ENCODE results near the gene ENTPD2.

Gene ENTPD2

DNA sequence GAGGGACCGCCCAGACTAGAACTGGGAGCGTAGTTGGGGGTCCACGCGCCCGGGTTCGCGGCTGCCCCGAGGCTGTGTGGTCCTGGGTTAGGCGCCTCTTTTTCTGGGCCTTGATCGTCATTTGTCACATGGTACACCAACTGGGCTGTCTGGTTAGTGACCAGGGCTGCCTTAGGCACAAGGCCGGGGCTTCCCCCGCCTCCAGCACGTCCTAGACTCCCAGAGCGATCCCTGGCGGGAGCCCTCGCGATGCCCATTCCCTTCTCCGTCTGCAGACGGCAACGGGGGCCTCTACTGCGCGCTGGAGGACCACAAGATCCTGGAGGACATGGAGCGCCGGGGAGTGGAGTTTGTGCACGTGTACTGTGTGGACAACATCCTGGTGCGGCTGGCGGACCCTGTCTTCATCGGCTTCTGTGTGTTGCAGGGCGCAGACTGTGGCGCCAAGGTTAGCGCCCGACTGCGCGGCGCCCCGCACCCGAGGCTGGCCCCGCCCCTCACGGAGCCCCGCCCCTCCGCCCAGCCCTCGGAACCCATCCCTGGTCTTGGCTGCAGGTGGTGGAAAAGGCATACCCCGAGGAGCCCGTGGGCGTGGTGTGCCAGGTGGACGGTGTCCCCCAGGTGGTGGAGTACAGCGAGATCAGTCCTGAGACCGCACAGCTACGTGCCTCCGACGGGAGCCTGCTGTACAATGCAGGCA lies 25.0 kb upstream of the ENTPD2 start:
- no peak for DNase-seq

DNA sequence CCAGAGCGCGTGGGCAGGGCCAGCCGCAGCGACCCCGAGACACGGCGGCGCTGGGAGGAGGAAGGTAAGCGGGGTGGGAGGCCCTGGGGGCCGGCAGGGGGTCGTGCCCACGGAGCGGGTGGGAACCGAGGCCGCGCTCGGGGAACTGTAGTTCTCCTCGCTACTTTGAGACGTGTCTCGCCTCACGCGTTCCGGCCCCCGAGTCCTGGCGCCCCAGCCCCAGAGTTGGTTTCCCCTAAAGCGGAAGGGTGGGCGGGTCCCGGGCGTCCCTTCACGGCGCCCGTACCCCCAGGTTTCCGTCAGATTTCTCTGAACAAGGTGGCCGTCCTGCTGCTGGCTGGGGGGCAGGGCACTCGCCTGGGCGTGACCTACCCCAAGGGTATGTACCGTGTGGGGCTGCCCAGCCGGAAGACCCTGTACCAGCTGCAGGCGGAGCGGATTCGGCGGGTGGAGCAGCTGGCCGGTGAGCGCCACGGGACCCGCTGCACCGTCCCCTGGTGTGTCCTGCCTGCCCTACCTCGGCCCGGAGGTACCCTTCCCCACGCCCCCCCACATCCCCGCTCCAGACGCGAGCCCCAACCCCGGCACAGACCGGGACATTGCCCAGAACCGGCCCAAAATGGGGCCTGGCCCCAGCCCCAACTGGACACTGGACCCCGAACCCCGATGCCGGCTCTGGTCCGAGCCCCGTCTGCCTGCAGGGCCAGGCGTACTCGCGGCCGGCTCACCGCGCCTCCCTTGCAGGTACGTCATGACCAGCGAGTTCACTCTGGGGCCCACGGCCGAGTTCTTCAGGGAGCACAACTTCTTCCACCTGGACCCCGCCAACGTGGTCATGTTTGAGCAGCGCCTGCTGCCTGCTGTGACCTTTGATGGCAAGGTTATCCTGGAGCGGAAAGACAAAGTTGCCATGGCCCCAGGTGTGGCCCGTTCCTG lies 24.2 kb upstream of the ENTPD2 start:
- no peak for DNase-seq

DNA sequence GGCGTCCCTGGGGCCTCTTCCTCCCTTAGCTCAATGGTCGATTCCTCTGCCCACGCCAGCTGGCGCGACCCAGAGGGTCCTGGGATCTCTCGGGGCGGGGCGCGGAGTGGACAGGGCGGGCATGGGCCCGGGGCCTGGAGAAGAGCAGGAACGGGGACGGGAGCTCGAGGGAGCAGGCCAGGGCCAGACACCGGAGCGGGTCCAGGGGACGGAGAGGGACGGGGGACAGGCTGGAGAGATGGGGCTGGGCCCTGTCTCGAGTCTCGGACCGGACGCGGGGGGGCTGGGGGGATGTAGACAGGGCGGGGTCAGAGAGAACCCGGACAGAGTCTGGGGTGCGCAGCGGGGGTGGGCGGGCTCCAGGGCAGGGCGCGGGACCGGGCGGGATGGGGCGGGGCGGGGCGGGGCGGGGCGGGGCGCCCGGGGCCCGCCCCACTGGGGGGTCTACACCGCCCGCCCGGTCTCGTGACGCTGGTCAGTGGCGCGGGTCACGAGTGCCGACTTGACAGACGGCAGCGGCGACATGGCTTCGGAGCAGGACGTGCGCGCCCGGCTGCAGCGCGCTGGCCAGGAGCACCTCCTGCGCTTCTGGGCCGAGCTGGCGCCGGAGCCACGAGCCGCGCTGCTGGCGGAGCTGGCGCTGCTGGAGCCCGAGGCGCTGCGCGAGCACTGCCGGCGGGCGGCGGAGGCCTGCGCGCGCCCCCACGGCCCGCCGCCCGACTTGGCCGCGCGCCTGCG lies 23.3 kb upstream of the ENTPD2 start, which contains the start of gene UAP1L1:
TSS of gene UAP1L1 (plus strand) at position 508 of the 738 bp plus-strand sequence. CDS start at position 524, 16 bp downstream.
- no peak for DNase-seq

DNA sequence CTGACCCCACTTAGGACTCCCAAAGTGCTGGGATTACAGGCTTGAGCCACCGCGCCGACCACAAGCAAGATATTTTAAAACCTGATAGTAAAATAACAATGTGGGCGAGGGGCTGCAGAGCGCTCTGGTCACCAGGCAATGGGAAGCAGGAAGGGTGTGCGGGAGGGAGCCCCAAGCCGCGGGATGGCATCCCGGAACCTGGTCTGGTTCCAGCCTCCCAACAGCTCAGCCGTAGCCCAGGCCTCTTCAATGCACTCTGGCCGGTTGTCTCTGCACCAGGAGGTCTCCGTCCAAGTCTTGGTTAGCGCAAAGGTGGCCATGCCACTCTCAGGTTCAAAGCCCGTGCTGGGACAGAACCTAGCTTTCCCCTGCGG lies 22.8 kb upstream of the ENTPD2 start:
- DNase-seq: no peak

DNA sequence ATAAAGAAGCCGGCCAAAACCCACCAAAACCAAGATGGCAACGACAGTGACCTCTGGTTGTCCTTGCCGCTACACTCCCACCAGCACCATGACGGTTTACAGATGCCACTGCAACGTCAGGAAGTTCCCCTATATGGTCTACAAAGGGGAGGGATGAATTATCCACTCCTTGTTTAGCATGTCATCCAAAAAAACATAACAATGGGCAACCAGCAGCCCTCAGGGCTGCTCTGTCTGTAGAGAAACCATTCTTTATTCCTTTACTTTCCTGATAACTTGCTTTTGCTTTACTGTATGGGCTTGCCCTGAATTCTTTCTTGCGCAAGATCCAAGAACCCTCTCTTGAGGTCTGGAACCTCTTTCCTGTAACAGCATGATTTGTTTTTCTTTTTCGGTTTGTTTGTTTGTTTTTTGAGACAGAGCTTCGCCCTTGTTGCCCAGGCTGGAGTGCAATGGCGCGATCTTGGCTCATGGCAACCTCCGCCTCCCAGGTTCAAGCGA lies 21.5 kb upstream of the ENTPD2 start:
- no peak for DNase-seq

DNA sequence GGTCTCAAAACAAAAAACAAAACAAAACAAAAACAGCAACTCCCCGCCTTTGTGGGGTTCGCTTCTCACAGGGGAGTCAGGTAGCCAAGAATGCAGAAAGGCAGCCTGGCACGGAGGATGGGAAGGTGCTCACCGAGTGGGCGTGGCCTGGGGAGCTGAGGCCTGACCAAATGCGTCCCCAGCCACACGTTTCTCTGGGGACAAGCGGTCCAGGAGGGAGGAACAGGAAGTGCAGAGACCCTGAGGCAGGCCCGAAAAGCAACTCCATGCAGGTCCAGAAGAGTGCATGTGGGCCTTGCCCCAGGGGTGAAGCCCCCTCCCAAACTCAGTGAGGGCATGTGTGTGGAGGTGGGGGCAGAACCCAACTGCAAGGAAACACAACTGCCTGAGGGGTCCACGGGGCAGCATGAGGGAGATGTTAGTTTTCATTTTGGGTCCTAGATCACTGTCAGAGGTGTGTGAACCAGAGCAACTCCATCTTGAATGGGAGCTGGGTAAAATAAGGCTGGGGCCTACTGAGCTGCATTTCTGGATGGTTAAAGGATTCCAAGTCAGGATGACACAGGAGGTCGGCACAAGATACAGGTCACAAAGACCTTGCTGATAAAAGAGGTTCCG lies 20.9 kb upstream of the ENTPD2 start:
- DNase-seq: no peak

DNA sequence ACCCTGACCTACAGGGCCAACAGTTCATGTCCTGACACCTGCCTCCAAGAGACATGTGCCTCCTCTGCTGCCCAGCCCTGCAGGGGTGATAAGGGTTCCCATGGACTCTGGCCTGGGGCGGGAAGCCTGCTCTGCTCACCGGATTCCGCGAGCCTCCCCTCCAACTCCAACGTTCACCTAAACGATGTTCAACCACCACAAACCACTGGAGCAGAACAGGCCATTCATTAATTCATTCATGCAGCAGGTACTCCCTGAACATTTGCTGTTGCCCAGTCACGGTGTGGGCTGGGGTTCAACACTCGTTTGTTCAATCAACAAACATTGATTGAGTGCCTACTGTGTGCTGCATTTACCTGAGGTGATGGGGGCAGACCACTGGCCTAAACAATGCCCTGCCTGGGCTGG lies 20.1 kb upstream of the ENTPD2 start:
- no peak for DNase-seq

DNA sequence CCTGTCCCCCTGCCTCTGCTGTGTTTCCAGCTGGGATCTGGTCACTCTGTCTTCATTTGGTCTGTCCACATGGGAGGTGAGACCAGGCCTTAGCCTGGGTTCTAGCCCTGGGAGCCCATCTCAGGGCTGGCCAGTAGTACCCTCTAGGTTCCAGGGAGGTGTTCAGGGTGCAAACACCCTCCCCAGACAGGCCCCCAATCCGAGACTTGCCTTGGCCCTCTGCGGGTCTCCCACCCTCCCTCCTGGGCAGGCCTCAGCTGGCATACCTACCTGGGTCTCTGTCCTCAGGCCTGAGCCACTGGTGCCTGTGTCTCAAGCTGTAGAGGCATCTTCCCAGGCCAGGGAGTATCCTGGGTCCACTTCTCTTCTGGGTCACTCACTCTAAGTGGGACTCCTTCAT lies 17.4 kb upstream of the ENTPD2 start:
- no peak for DNase-seq

DNA sequence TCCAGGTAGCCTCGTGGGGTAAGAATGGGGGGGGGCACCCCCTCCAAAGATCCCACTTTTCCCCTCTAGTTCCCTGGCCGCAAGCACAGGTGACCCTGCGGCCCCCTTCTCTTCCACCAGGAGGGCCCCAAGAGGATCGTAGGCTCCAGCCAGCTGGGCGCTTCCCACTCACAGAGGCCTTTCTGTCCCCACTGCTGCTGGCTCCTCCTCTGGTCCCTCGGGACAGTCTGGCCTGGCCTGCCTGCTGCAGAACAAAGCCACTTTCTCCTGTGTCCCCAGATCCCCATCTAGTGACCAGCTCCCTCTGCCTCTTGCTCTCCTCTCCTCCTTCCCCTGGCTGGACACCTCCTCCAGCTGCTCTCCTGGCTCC lies 17.0 kb upstream of the ENTPD2 start:
- no peak for DNase-seq

DNA sequence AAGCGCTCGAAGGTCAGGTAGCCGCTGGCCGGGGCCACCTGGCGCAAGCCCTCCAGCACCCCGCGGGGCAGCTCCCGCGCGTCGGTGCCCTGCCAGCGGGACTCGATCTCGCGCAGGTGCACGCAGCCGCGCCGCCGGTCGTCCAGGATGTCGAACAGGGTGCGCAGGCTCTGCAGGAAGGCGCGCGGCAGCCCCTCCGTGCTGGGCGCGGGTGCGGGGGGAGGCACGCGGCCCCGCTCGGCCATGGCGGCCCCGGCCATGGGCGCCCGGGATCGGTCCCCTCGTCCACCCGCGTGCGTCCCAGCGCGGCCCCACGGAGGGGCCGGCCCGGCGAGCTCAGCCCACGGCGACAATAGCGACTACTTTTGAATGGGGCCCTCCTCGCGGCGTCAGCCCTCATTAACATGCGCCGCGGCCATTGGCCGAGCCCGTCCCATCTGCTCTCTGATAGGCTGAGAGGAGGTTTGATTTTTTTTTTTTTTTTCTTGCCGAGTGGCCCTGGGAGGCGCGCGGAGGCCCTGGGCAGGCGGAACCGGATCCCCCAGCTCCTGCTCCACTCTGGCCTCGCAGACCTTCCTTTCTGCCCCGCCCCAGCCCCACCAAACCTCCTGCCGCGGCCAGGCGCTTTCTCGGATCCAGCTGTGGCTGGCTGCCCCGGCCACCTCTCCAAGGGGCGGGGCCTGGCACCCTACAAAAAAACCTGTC lies 16.5 kb upstream of the ENTPD2 start, which contains the start of gene SAPCD2:
TSS of gene SAPCD2 (minus strand) at position 357 of the 705 bp plus-strand sequence. CDS start at position 260, 97 bp downstream.
- DNase-seq: peak; percentile 74

DNA sequence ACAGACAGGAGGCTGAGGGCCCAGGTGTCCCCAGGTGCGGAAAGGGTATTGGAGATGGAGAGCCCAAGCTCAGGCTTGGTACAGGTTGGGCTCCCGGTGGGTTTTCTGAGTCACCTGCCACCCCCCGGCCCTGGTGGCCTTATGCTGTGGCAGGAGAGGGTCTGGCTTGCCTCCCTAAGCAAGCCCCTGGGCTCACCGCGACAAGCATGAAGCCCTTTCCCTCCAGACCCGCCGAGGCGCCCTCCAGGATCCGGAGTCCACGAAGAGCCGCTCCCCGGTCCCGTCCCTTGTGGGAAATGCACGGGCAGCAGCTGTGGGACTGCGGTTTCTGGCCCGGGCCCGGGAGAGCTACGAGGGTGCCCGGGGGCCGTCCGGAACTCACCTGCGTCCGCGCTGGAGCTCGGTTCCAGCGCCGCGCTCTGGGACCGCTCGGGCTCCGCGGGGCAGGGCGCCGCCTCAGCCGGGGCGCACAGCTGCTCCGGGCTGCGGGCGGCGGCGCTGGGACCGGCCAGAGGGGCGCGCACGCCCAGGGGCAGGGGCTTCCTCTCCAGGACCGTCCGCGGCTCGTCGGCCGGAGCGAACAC lies 15.7 kb upstream of the ENTPD2 start:
- DNase-seq: no peak

DNA sequence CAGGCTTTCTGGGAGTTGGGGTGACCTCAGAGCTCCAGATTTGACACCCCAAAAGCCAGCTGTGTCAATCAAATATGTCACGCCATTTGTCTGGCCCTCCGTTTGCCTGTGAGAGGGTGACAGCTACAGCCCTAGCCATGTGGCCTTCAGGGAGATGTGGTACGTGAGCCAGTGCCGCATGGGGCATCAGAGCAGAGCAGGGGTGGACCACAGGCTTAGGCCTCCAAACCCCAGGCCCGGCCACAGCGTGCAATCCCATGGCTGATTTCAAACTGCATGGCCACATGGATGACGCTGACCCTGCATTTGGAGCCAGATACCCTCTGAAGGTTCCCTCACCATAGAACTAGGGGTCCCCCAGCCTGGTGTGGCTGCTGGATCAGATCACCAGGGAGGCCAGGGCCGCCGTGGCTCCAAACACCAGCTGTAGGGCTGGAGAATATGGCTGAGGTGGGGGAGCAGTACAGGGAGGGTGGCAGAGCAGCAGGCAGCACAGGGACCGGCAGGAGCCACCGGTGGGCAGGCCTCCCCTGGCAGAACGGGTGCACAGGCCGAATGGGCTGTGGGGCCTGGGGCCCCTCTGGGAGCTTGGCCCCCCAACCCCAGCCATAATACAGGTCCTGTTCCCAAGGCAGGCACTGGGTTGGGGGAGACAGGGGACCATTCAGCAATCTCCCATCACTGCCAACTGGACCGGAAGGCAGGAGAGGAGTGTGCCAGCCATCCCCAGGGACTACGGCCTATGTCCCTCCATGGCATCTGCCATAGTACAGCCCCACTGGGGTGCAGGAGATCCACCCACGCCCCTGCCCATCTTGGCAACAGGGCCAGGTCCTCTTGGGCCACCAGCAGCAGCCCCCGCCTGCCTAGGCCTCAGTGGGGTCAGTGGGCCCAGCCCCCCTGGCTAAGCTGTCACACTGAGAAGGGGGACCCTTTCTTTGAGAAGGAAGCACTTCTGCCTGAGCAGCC lies 15.0 kb upstream of the ENTPD2 start:
- DNase-seq: no peak

DNA sequence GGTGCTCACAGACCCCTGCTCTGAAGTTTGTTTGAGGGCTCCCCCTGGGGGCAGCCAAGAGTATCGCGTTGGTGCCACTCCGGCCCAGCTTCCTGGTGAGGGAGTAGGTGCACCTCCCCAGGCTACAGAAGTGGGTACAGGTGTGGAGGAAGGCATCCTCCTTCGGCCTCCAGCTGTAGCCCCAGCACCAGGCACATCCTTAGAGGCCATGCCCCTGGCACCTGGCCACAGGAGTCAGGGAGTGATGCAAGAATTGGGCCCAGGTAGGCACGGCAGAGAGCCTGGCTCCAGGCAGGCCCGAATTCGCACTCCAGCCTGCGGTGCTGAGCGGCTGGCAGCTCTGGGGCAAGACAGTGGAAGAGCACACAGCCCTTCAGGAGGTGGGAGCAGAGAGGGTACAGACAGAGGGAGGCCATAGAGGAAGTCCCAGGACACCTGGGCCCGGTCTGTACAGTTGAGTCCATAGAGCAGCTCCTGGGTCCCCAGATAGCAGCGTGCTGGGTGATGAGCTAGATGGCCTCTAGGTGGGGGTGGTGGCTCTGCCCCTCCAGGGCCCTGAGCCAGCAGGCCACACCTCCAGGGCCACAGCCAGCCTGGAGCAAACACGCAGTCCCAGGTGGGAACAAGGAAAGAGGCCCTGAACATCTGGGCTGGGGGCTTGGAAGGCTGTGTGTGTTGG lies 14.1 kb upstream of the ENTPD2 start:
- peak; percentile 47 for DNase-seq

DNA sequence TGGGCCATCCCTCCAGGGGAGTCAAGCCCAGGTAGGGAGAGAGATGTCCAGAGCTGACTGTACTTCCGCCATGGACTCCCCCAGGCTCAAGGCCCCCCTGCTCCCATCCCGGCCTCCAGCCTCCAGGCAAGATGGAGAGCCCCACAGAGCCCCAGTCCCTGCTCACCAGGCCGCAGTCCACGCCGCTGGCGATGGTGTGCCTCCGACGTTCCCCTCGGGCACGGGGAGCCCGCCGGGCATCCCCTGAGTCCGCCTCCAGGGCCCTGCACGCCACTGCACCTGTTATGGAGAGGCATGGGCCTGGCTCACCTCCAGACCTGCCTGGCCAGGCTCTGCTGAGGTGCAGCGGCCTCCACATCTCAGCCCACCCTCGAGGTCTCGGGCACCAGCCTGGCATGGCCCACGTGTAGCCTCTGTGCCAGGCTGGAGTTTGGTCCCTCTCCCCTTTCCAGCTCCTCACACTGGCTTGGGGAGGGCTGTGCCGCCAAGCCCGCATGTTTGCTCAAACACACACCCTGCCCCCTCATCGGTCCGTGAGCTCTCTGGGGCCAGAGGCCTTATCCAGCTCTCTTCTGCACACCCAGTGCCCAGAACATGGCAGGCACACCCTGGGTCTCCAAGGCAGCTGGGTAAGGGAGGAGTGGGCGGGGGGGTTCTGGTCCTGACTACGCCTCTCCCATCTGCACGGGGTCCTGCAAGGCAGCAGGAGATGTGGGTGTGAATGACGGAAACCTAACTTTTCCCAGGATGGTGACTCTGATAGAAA lies 12.4 kb upstream of the ENTPD2 start:
- no peak for DNase-seq

DNA sequence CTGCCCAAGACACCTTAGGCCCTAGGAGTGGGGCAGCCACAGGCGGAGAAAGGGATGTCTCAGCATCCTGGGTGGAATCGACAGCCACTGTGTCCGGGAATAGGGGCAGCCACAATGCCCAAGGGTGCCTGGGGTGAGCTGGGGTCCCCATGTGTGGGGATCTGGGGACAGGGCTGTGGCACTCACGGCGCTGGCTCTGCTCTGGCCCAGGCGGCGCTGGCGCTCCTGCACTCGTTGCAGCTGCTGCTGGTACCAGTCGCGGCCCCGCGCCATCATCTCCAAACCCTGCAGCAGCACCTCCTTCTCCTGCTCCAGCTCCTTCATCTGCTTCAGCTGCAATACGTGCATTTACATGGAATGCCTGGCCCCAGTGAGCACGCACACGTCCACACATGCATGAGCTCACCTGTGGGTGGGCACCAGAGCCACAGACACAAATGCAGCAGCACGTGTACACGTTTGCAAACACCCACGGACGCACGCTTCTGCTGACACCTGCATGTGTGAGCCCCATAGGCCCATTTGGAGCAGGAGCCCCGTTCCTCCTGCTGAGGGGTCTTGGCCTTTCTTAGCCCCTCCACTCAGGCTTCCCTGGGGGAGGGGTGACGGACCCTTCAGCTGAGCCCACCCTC lies 11.6 kb upstream of the ENTPD2 start:
- no peak for DNase-seq

DNA sequence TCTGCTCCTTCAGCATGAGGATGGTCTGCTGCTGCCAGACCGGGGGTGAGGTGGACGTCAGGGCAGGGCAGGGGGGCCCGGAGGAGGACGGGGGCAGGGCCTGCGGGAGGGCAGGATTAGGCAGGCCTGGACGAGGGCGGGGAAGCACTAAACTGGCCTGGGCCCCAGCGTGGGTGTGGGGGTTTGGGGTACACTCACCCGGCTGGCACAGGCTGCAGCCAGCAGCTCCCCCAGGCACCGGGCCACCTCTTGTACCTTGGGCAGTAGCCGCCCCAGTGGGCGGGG lies 11.0 kb upstream of the ENTPD2 start:
- no peak for DNase-seq

DNA sequence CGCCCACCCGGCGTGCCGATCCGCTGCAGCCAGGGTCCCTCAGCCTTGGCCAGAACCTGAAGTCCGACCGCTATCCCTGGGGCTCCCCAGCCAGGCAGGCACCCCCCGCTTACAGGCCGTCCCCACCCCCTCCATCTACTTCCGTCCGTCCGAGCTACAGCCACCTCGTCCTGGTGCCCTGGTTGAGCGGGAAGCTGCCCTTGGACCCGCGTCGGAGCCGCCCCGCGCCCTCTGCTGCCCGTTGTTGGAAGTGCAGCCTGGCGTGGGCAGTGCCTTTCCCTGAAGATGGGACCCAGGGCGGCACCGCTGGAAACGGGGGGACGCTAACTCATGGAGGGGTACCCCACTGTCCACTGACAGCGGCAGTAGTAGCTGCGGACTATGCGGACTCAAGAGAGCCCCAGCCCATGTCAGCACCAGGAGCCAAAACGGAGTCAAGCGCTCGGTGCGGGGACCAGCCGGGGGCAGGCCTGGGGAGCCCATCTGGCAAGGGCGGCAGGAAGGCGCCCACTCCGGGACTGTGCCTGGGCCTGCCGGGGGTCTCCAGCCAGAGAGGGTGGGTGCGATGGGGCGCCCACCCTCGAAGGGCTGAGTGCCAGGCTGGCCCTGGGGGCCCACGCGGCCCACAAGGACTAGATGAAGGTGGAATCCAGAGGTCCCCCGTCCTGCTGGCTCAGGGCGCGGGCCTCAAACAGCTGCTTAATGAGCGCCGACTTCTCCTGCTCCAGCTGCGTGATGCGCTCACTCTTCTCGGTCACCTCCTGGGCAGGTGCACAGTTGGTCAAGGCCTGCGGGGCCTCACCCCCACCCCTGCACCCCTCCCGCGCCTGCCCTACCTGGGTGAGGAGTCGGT lies 10.4 kb upstream of the ENTPD2 start:
- DNase-seq: peak; percentile 40

Measured in kidney glomerular epithelial cell (primary cell).